Panc1 (cell line): ENCODE results near the gene PARM1.

Source experiments
- CTCF ChIP-seq: fragments of 450-650 bp; IDR thresholded peaks from 2 replicates; pipeline ENCODE4 v1.5.1; 2017; ENCODE audit warnings: mild to moderate bottlenecking
- REST ChIP-seq, 2 experiments: IDR thresholded peaks; 2 replicates each; pipeline ENCODE4 v1.6.1; 2011 to 2012; ENCODE audit warnings: low read depth in 2 of 2, control low read depth in 1 of 2, low read length in 1 of 2, mild to moderate bottlenecking in 1 of 2, moderate library complexity in 1 of 2; ENCODE audit not compliant: insufficient read depth in 1 of 2
- TCF7L2 ChIP-seq: IDR thresholded peaks from 2 replicates; pipeline ENCODE4 v1.6.1; 2011; ENCODE audit warnings: mild to moderate bottlenecking, low read depth, low read length, inconsistent platforms

- no peak for TF ChIP-seq TCF7L2
- TF ChIP-seq CTCF, result no peak
- no peak for TF ChIP-seq REST (IDR thresholded peaks at IDR 0.05; ENCODE audit: insufficient read depth in 1 of 2, low read depth in 2 of 2, low read length in 1 of 2)
Measured at GRCh38 chr4:75087416-75087815, 154.5 kb downstream of the PARM1 start.
